GM18873 (cell line): ENCODE data around the gene HOXA7.

Source experiments
- ATAC-seq: cut with Tn5 transposase; IDR thresholded peaks from one replicate; pipeline ENCODE4 v1.9.1; 2021; ENCODE audit warnings: mild to moderate bottlenecking, moderate library complexity, moderate number of reproducible peaks; ENCODE audit not compliant: unreplicated experiment, low FRiP score

HOXA7 gene

DNA sequence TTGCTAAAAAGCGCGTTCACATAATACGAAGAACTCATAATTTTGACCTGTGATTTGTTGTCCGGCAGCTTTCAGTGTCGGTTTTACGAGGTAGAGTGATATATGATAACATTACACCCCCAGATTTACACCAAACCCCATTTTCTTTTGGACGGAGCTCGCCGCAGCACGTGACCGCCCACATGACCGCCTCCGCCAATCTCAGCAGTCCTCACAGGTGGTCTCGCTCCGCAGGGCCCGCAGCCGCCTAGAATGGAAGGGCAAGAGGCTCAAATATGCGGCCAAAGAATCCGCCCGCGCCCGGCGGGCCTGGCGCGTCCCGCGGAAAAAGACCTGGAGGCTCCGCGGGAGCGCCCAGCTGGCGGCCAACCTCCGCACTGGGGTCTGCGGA, at the start of gene HOXA7:
HOXA7 (minus strand) TSS at position 168 of the 391 bp plus-strand sequence; CDS start at position 38, 130 bp downstream.
- ATAC-seq = no peak

DNA sequence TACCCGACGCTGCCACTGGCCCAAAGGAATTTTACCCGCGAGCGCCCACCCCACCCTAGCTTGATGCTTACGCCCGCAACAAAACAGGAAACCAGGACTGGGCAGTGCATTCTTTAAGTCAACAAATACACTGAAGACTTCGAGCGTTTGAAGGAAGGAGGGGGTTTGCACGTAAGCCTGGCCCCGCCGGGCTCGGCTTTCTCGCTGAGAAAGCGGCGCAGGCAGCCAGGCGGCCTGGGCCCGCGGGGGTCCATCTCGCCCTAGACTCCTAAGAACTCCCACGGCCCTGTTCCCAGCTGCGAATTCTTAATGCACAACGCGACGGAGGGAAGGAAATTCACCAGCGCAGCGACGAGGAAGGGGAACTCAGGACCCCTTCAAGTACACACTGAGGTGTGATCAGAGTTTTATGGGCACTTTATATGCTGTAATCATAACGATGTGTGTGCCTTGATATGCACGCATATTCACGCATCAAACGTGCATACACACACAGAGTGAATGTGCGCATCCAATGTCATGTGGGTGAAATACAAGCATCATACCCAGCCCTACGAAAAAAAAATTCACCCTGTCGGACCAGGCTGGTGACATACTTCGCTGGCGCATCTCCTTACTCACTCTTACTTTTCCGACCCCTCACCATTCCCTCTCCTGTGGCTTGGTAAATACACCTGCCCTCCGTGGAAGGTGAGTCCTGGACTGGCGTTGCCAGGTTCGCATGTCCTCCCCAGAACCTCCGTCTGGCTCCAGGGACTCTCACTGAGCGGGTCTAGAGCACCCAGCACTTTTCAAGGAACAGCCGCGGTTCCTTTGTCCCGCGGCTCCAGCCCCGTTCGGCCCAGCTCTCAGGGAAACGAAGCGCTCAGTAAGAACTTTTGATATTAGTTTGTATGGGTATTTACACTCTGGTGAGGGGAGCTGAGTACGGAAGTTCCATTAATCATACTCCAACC, 49.1 kb upstream of the HOXA7 start:
- no peak for ATAC-seq

DNA sequence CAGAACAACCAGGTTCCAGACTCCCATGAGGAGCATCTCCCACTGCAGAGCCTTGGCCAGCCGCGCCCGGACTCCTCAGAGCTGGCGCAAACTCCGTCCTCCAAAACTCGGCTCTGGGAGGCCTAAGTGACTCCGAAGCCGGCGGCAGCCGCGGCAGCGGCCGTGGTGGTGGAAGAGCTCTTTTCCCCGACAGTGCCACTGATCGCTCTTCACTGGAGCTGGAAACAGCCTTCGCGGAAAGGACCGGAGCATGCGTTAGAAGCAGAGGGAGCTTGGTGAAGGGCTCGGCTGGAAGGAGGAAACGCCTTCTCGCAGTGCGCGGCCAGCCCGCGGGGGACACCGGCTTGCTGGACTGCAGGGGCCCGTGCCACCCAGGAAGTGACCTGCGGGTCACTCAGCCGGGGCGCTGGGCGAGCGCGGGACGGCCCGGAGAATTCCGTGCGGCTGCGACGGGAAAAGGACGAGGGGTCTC, 48.4 kb upstream of the HOXA7 start:
- no peak for ATAC-seq

DNA sequence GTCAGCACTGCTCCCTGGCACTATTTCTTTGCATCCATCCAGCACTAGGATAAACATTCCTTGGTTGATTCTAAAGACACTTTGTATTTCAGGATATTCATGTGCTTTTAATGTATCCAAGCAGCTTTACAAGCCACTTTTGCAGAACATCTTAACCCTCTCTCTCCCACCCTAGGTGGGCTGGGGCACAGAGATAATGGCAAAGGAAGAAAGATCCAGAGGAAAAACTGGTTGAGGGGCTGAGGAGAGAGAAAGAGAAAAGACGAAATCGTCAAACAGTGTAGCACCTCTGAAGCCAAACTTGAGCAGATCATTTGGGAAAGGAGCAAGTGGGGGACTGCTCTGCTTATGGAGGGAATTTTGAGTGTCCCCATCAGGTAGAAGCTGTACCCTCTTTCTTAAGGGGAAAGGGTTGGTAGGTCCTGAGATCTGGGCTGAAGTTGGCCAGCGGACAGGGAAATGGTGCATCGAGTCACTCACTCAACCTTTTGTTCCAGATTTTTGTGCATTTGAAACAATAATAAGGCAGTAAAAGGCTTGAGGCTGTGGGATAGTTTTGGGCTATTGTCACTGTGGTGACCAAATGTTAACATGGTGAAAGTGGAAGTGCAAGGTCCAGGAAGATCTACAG, 47.6 kb upstream of the HOXA7 start:
- ATAC-seq = no peak

DNA sequence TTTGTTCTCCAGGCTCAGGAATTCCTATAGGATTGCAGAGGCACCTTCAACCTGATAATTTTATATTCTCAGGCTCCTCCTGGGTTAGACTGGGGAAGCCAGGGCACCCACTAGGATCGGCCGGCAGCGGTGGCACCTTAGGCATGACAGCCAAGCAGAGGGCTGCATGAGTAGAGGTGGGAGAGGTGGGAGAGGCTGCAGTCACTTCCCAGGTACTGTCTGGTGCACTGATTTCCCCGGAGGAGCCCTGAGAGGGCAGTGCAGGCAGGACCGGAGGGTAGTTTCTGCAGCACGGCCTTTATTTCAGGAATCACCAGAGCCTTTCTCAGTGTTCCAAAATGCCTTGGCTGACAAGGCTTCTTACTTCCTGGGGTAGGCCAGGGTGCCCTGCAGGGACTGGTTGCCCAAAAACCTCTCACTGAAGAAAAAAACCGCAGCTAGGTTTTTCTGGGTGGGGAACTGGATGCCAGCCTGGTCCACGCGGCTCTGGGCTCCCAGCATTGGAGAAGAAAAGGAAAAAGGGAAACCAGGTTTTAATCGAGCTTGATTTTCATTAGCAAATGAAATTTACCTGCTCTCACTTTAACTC, 47.0 kb upstream of the HOXA7 start:
- no peak for ATAC-seq

DNA sequence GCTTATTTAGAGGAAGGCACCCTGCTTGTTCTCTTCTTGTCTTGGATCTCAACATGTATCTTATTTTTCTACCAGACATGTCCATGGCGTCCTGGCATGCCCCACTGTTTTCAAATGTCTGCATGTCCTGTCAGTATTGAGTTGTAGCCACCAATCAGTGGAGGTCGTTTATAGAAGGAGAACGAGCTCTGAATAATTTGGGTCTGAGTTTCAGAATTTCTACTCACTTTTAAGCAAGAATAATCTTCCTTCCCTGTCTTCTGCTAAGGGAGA, 46.3 kb upstream of the HOXA7 start:
- ATAC-seq = no peak

DNA sequence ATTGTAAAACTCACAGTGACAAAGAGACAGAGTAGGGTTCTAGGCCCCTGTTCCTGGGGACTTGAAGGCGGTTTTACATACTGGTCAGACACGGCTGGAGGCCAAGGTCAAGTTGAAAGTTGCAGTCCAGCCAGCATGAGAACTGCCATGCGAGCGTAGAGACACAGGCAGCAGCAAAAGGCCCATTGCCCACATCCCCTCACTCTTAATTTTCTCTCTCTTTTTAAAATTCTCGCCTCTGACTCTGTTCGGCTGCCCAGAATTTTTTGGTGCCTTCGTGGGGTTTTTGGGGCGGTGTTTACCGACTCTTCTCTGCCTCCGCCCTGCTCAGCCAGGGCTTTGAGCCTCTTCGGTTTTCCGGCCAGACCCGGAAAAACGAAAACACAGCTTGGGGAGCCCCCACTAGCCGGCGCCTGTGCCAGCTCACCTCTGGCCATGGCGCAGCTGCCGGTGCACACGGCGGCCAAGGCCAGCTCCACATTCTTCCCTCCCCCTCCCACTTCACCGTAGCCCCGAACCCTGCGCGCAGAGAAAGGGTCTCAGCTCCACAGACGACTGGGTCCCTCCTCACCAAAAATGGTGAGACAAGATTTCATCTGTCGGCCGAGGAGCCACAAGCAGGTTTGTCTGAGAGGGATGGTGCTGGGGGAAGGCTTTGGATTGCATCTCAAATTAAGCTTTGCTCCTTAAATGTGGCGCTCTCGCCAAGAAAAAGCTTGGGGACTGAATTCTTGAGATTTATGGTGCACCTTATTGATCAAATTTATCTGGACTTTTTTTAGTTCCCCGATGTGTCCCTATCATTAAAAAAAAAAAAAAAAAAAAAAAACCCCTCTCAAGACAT, 45.8 kb upstream of the HOXA7 start:
- ATAC-seq = no peak

DNA sequence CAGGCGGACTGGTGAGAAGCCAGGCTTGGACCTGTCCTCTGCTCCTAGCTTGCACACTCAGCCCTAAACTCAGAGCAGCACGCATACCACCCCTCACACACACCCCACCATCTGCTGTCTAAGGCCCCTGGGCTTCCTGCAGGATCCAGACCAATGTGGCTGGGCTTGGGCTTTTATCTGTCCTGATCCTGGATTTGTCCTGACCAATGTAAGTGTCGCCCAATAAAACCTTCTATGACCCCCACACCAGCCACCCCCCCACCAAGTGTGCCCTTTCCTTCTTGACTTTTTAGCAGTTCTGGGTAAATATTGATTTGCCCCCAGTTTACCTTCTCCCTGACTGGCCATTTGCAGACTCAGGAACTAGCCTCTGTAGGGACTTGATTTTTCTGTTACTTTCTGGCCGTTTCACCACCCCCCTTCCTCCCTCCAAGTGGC, 45.1 kb upstream of the HOXA7 start:
- no peak for ATAC-seq

DNA sequence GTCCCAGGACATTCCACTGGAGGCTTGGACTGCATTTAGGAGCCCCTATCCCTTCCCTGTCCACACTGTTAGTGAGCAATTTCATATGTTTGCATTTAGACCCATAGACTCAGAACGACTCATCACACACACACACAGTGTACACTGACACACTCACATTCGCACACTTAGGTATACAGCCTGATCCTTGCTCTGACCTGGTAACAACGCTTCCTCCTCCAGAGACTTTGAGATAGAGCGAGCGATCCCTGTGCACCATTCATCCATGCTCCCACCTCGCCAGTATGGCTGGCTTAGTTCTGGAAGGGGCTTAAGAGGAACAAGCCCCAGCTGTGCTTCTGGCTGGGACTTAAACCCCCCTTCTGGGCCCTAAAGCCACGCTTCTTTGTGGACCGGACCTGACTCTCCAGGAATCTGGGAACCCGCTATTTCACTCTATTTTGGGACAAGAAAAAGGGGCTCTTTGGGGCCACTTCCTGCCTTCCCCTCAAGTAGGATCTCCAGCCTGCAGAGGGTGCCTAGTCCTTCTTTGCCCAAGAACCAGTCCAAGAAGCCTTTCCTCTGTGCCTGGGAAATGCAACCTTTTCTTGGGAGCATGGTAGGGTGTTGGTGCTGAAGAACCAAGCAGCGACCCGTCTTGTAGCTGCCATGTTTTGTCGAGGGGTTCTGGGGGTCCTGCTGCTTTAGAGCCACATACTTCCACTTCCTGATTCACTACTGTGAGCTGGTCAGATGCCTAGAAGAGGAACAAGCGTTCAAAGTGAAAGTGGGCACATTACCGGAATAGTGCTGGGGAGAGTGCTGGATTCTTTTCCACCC, 44.5 kb upstream of the HOXA7 start:
- ATAC-seq = no peak

DNA sequence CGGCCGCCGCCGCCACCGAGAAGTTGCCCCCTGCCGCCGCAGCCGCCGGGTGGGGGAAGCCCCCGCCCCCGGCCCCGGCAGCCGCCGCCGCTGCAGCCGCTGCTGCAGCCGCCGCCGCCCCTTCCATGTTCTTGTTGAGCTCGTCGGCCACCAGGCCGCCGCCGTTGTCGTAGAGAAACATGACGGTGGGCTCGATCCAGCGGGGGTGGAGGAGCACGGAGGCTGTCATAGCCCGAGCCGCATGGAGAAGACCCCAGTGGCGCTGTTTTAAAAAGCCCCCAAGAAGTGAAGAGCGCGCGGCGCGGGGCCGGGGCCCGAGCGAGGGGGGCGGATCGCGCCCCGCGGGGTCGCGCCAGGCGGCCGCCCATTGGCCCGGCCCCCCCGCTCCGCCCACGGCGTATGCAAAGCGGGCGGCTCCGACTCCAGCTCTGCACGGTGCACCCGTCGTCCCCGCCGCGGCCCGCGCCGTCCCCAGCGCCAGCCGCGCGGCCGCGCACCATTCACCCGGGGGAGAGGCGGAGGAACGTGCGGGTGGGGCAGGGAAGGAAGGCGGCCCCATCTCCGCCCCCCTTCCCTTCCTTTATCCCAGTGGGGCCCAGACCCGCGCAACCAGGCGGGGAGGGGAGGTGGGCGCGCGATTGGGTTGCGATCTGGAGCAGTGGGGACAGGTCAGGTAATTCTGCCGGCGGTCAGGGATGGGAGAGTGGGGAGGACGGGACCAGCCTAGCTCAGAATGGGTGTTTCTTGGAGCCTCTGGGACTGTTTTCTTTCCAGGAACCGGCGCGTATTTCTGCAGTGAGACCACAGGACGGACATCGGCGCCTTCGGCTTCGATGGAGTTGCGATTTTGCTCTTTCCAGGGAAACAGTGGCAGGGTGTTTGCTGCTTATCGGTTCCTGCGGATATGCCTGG, 43.6 kb upstream of the HOXA7 start, which contains the start of gene HOXA13:
HOXA13 (minus strand) TSS at position 243 of the 912 bp plus-strand sequence; CDS start at position 229, 14 bp downstream.
- no peak for ATAC-seq

DNA sequence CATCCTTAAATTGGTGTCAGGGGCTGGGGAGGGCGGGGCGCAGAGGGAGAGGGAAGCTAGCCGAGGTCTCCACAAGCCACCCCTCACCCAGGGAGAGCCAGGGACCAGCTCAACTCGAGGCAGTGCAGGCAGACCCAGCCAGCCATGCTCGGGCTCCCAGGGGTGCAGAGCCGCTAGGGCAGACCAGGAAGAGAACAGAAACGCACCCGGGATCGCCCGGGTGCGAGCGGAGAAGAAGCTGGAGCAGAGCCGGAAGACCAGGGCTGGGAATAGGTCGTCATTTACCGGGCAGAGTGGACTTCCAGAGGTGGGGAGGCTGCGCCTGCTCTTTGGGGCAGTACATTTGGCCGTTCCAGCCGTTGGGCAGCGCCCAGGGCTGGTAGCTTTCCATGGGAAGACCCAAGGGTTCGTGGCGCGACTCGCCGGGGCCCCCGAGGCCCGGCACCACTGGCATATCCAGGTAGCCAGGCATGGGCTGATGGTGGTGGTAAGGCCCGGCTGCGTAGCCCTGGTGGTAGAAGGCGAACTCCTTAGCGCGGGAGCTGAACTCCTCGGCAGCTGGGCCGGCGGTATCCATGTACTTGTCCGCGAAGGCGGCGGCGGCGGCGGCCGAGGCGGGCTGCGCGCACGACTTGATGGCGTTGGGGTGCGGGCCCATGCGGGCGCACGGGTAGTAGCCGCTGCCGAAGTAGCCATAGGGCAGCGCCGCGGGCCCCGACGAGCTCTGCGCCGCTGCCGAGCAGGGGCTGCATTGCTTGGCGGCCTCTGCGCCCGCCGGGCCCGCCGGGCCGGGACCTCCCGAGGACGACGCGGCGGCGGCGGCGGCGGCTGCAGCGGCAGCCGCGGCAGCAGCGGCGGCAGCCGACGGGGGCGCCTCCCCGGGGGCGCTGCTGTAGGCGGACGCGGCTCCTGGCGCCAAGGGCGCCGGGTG, 42.7 kb upstream of the HOXA7 start:
- no peak for ATAC-seq

DNA sequence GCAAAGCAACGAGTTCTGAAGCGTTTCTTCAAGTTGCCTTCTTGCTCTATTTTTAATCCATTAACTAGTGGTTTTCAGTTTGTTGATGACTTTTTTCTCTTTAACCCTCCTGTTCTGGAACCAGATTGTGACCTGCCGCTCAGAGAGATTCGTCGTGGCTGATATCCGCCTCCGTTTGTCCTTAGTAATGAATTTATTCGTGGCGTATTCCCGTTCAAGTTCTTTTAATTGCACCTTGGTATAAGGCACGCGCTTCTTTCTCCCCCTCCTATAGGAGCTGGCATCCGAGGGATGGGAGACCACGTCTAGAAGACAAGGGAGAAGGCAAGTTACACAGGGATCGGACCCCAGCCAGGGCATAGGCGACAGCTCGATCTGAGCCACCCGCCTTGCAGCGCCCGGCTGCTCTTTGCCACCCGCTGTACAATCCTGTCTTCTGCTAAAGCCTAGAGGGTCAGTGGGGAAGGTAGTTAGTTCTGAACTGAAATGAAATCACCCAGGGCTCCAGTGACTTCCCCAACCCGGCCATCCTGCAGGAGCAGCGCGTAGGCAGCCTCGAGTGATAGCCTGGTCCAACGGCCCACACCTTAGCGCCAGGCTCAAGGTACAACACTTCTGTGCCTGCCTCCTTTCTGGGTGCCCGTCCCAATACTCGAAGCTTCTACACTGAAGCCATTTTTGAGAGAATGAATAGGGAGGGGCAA, 41.8 kb upstream of the HOXA7 start:
- no peak for ATAC-seq

DNA sequence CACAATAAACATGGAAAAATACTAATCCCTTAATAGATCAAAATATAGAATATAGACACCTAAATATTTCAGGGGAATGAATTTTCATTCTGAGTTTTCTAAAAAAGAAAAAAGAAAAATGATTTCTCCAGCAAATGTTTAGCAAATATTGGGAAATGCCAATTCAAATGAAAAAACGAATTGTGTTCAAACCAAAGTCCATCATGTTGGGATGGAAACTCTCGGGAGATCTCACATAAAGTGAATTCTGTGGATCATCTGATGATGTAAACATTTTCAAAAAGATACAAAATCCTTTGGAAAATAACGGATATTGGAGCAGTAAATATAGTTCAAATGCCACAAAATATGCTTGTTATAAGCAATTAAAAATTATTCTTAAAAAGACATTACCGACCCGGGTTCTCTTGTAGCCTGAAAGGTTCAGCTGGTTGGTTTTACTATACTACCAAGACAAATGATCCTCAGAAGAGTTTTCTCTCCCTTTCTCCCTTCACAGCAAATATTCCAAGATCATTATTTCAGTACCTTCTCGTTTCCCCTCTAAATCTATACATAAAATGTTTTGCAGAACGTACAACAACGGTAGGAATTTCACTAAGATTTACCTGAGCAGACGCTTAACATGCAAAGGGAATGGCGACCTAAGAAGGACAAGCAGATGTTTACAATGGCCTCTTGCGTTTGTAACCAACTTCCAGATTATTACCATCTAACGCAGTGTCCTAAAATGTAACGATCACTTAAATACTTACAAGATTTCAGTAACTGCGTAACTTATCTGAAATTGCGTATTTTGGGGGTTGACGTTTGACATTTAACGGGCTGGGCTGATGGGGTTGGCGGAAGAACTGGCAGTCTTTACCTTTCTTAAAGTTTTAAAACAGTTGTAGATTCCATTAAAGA, 40.9 kb upstream of the HOXA7 start:
- no peak for ATAC-seq

DNA sequence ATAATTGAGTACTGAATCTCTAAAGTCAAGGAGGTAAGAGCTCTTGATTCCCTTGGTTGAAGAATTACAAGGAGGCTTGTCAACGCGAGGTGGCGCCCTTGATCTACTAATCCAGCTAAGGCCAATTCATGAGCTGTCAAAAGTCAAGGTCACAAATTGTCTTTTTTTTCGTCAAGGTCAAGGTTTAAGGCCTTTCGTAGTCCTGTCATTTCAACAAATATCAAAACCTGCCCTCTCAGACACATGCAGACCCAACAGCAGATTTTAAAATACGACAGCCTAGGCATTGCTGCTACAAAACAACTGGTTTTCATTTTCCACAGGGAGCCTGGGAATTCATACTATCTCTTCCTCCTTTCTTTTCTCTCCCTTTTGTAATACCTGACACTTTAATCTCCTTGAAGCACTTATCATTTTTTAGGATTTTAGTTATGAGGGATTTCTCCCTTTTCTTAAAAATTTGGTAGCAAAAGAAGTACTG, 39.9 kb upstream of the HOXA7 start:
- no peak for ATAC-seq

DNA sequence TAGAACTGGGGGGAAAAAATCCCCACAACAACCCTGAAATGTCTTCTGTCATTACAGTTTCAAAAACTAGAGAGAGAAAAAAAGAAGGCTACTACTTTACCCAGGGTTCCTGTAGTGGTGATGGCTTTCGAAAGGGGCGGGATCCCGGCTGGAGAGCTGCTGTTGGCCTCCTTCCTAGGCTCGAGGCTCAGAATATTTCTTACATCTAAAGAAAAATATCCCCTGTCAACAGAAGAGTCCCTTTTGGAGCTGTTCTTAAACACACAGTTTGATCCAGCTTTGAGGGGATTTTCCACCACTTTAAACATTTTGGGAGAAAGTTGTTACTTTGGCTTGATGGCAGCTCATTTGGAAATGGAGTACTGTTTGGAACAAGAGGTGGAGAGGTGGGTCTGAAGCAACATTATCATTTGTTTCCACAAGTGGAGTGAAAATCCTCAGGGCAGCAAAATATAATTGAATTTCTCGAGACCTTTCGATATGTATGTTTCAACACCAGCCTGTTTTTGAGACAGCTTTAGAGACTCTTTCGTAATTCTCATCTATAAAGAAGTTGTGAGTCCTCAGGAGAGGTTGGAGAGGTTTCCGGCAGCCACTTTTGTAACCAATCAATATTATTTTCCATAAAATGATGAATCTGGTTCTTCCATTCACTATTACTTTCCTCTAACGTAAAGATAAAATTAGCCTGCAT, 38.4 kb upstream of the HOXA7 start:
- no peak for ATAC-seq
